Activated CD4-positive, alpha-beta memory T cell treated with anti-CD3 and anti-CD28 coated beads, Interleukin-2, amount 10 ng/mL, durations not matched to agents 7 days and 5 days (primary cell): ENCODE measurements around the gene TAPT1. TPM values are rescaled to one million over a fixed set of nuclear protein-coding genes. Genes with fewer than 3 reads are reported as not detected.

Experiments used
- CTCF ChIA-PET: fragments of 350-600 bp; sonication (Branson Sonifier 250); formaldehyde crosslinking; loops from one replicate; lab custom pipeline; 2021; ENCODE audit warnings: antibody characterized with exemption, inconsistent platforms; lab: Charles Lee
- POLR2A ChIA-PET: fragments of 350-600 bp; sonication (Branson Sonifier 250); formaldehyde crosslinking; loops from one replicate; lab custom pipeline; 2021; ENCODE audit warnings: antibody characterized with exemption; lab: Charles Lee
- DNase-seq: peaks from one replicate; pipeline ENCODE4 v3.0.0-alpha.2; 2020
- H3K27ac Mint-ChIP-seq: one replicate; pipeline ENCODE4 v1.8.0; 2021; ENCODE audit warnings: mild to moderate bottlenecking, mixed read lengths
- H3K27me3 Mint-ChIP-seq: one replicate; pipeline ENCODE4 v1.8.0; 2021; ENCODE audit warnings: mixed read lengths
- H3K36me3 Mint-ChIP-seq: one replicate; pipeline ENCODE4 v1.8.0; 2021; ENCODE audit warnings: low read depth, mixed read lengths
- H3K4me1 Mint-ChIP-seq: one replicate; pipeline ENCODE4 v1.8.0; 2021; ENCODE audit warnings: mixed read lengths
- H3K4me3 Mint-ChIP-seq: one replicate; pipeline ENCODE4 v1.8.0; 2021; ENCODE audit warnings: mild to moderate bottlenecking, mixed read lengths
- H3K9me3 Mint-ChIP-seq: one replicate; pipeline ENCODE4 v1.8.0; 2021; ENCODE audit warnings: mixed read lengths
- total RNA-seq, 2 experiments: library from RNA; stranded (reverse); gene quantifications; one replicate each; pipeline ENCODE4 v1.2.3, GENCODE V29; 2021

TAPT1 gene
- total RNA-seq, 2 experiments from 2014 or later = 44.2 to 52.6 TPM

DNA sequence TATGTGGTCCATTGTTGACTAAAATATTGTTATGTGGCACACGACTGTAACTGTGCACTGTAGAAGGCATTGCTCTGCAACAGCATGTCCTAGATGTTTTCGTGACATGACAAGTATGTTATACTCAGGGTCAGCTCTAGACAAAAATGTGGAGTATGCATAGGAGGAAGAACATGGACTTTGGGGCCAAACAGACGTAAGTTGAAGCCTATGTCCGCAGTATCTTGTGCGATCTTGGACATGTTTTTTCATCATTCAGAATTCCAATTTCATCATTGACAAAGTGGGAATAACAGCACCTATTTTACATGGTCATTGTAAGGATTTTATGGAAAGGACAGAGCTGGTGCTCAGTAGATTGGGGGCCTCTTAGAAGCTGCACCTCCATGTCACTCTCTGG is 114.7 kb downstream of the TAPT1 start:
- Mint-ChIP-seq H3K27me3 (peaks cover 10% of the 10 kb centered on the region), H3K4me1 (no peaks in the 10 kb centered on the region), H3K4me3 (no peak overlapping the region), H3K36me3 (no peaks in the 10 kb centered on the region), H3K9me3 (no peaks in the 10 kb centered on the region), H3K27ac (no peak overlapping the region)
- POLR2A ChIA-PET = no interaction called here
- no peak for DNase-seq
- CTCF ChIA-PET = no interaction called here

DNA sequence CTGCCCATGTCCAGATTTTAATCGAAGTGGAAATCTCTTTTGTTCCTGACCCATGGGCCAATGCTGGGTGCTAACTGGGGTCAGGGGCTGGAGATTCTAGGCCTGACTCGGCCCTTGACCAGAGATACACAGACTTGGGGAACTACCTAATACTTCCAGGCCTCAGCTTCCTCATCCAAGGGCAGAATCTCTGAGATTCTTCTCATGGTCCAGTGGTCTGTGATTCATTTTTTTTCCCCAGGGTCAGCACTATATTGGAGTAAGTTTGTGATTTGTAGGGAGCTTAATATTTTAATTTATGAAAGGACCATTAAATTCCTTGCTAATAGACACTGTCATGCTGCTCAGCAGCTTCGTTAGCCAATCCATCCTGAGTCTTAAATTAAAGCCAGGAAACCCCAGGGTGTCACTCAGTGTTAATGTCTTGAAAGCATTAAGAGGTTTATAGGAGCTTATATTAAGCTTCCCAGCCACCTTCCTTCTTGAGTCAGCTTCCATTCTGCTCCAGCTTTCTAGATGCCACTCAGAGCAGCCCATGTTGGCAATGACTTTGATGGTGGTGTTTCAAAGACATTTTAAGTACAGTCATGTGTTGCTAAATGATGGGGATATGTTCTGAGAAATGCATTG is 115.5 kb downstream of the TAPT1 start:
- POLR2A ChIA-PET = no interaction called here
- Mint-ChIP-seq H3K4me3 (no peak overlapping the region), H3K36me3 (no peaks in the 10 kb centered on the region), H3K4me1 (no peaks in the 10 kb centered on the region), H3K27me3 (peaks cover 12% of the 10 kb centered on the region), H3K9me3 (no peaks in the 10 kb centered on the region), H3K27ac (no peak overlapping the region)
- CTCF ChIA-PET = no interaction called here
- no peak for DNase-seq

Other genes with a start within 250 kb of the TAPT1 start
- gene PROM1, start 142.4 kb downstream of the TAPT1 start, total RNA-seq = not detected